ENCODE data around the gene PTH2.

Gene PTH2

GRCh38 chr19:49443366-49444099 is 20.3 kb upstream of the PTH2 start:
- H3K4me2 ChIP-seq (ENCODE audit: low read length): peak overlapping the region; percentile 85
- H3K27ac ChIP-seq (ENCODE audit: low read depth, low read length, poor library complexity, severe bottlenecking): peak overlapping the region; percentile 39
- peaks cover 5% of the 10 kb centered on the region for H3K4me1 ChIP-seq (ENCODE audit: insufficient read depth, low read length, severe bottlenecking)
- no peaks in the 10 kb centered on the region for H3K79me2 ChIP-seq (ENCODE audit: insufficient read depth, low read length)
- H3K36me3 ChIP-seq (ENCODE audit: insufficient read depth, low read length): peaks cover 17% of the 10 kb centered on the region
- no peaks in the 10 kb centered on the region for H3K9me3 ChIP-seq (ENCODE audit: low read length)
- peaks cover 19% of the 10 kb centered on the region for H3K27me3 ChIP-seq (ENCODE audit: insufficient read depth, low read length)
- H2AFZ ChIP-seq (ENCODE audit: low read length): peak overlapping the region; percentile 29
- peak overlapping the region; percentile 69 for H3K4me3 ChIP-seq (ENCODE audit: low read depth, low read length, poor library complexity, severe bottlenecking)
- peak overlapping the region; percentile 72 for H3K9ac ChIP-seq (ENCODE audit: low read length)
- H3F3A ChIP-seq (ENCODE audit: insufficient read depth, low read length): peaks cover 6% of the 10 kb centered on the region
- H3K9me2 ChIP-seq (ENCODE audit: low read depth, low read length): no peaks in the 10 kb centered on the region
- TF ChIP-seq EZH2 (IDR thresholded peaks at IDR 0.05; ENCODE audit: borderline replicate concordance, low read length) (no peak), CTCF (IDR thresholded peaks at IDR 0.05; ENCODE audit: low read length) (peak; percentile 80)
- H4K20me1 ChIP-seq (ENCODE audit: insufficient read depth, low read length): no peaks in the 10 kb centered on the region

- peaks cover 6% of the 10 kb centered on the region for H3F3A ChIP-seq (ENCODE audit: insufficient read depth, low read length)
- no peaks in the 10 kb centered on the region for H3K9me3 ChIP-seq (ENCODE audit: low read length)
- peaks cover 5% of the 10 kb centered on the region for H3K4me1 ChIP-seq (ENCODE audit: insufficient read depth, low read length, severe bottlenecking)
- H3K36me3 ChIP-seq (ENCODE audit: insufficient read depth, low read length): peaks cover 13% of the 10 kb centered on the region
- TF ChIP-seq CTCF (IDR thresholded peaks at IDR 0.05; ENCODE audit: low read length) (no peak), EZH2 (IDR thresholded peaks at IDR 0.05; ENCODE audit: borderline replicate concordance, low read length) (no peak)
- no peaks in the 10 kb centered on the region for H3K79me2 ChIP-seq (ENCODE audit: insufficient read depth, low read length)
- H3K27me3 ChIP-seq (ENCODE audit: insufficient read depth, low read length): peaks cover 19% of the 10 kb centered on the region
- no peak overlapping the region for H3K27ac ChIP-seq (ENCODE audit: low read depth, low read length, poor library complexity, severe bottlenecking)
- peak overlapping the region; percentile 29 for H2AFZ ChIP-seq (ENCODE audit: low read length)
- peak overlapping the region; percentile 69 for H3K4me3 ChIP-seq (ENCODE audit: low read depth, low read length, poor library complexity, severe bottlenecking)
- H3K4me2 ChIP-seq (ENCODE audit: low read length): peak overlapping the region; percentile 85
- peak overlapping the region; percentile 72 for H3K9ac ChIP-seq (ENCODE audit: low read length)
- no peaks in the 10 kb centered on the region for H4K20me1 ChIP-seq (ENCODE audit: insufficient read depth, low read length)
- H3K9me2 ChIP-seq (ENCODE audit: low read depth, low read length): no peaks in the 10 kb centered on the region
These were observed 19.6 kb upstream of the PTH2 start for GRCh38 chr19:49442771-49443365.

GRCh38 chr19:49442354-49442753 is 19.1 kb upstream of the PTH2 start:
- peaks cover 10% of the 10 kb centered on the region for H3K36me3 ChIP-seq (ENCODE audit: insufficient read depth, low read length)
- H2AFZ ChIP-seq (ENCODE audit: low read length): no peak overlapping the region
- H3K9ac ChIP-seq (ENCODE audit: low read length): no peak overlapping the region

More at GRCh38 chr19:49442354-49442753, 19.1 kb upstream of the PTH2 start:
- Histone ChIP-seq H3K4me1 (ENCODE audit: insufficient read depth, low read length, severe bottlenecking) (peaks cover 5% of the 10 kb centered on the region), H4K20me1 (ENCODE audit: insufficient read depth, low read length) (no peaks in the 10 kb centered on the region), H3K79me2 (ENCODE audit: insufficient read depth, low read length) (no peaks in the 10 kb centered on the region), H3K4me3 (ENCODE audit: low read depth, low read length, poor library complexity, severe bottlenecking) (peak overlapping the region; percentile 69), H3K9me3 (ENCODE audit: low read length) (no peaks in the 10 kb centered on the region), H3K4me2 (ENCODE audit: low read length) (peak overlapping the region; percentile 85), H3K27ac (ENCODE audit: low read depth, low read length, poor library complexity, severe bottlenecking) (no peak overlapping the region), H3K27me3 (ENCODE audit: insufficient read depth, low read length) (peaks cover 19% of the 10 kb centered on the region), H3K9me2 (ENCODE audit: low read depth, low read length) (no peaks in the 10 kb centered on the region), H3F3A (ENCODE audit: insufficient read depth, low read length) (peaks cover 6% of the 10 kb centered on the region)
- TF ChIP-seq CTCF (IDR thresholded peaks at IDR 0.05; ENCODE audit: low read length) (no peak), EZH2 (IDR thresholded peaks at IDR 0.05; ENCODE audit: borderline replicate concordance, low read length) (no peak)

Measured in OCI-LY1 (cell line).